ENCODE measurements around the gene PPP1R37.

PPP1R37 gene

GRCh38 chr19:45071545-45071938 lies 21.4 kb upstream of the PPP1R37 start:
- DNase-seq: no peak

DNA sequence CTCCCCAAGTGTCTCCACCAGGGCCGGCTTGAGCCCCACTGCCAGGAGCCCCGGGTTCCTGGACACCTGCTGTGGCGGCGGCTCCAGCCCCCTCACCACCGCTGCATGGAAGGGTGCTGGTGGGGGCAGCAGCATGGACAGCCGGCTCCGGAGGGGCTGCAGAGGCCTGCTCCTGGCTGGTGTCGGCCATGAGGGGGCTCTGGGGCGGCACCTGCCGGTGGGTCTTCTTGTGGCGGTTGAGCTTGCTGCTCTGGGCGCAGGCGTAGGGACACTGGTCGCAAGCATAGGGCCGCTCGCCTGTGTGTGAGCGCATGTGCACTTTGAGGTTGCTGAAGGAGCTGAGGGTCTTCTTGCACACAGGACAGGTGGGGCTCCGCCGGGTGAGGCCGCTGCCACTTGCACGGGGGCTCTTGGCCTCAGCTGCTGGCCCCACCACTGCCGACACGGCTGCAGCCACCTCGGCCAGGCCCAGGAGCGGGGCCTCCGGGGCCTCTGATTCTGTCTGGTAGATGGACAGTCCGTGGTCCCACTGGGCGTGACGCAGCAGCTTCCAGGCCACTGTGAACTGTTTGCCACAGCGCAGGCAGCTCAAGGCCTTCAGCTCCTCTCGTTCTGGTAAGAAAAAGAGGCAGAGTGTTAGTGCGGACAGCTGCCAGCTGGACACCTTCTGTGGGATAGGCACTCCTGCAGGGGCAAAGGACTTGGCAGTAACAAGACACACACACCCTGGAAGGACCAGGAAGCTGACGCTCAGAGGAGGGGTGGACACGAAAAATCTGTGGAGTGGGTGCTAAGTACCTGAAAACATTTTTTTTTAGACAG lies 20.8 kb upstream of the PPP1R37 start:
- no peak for DNase-seq

DNA sequence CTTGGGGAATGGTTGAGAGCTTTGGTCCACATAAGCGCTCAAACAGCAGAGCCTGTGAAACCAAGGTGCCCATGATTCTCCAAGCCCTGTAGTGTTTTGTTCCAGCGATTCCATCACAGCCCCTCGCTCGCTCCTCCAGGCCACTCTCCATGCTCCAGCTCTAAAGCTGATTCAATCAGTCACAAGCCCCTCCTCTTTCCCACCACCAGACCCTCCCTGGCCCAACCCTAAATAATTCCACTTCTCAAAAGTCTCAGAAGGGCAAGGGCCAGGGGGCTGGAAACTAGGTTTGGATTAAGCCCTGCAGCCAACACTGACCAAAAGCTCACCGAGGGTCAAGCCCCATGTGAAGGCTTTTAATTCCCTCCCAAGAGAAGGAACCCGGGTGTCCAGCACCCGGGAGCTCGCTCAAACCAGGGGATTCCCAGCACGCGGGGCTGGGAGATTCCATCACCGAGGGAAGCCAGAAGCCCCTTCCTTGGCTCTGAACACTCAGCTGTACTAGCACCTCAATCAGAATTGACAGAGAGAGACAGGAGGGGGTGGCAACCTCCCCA lies 18.2 kb upstream of the PPP1R37 start:
- DNase-seq: no peak

DNA sequence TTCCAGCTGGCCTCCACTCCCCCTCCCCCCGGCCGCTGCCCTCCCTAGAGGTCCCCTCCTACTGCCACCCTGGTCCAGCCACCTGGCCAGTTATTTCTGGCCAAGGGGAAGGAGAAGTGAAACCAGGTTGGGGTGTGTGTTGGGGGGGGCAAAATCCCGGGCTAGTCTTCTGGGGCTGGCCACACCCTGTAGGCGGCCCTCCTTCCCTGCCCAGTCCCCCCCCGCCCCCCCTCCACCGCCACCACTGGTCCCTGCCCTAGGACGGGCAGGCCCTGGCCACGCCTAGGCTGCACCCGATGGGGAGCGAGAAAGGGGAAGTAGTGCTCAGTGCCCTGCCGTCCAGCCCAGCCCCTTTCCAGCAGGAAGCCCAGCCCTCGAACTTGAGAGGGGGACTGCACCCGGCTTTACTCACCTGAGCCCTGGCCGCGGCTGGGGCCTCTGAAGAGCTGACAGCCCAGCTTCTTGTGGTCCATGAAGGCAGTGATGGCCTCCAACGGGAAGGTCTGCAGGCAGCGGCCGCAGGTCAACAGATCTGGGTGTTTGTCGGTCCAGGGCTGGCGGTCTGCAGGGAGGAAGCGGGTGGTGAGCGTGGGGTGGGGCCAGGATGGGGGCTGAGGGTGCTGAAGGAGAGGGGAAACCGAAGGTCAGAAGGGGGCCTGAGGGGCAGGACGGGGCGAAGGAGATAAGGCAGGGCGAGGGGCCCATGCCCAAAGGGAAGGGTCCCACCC lies 17.5 kb upstream of the PPP1R37 start:
- no peak for DNase-seq

DNA sequence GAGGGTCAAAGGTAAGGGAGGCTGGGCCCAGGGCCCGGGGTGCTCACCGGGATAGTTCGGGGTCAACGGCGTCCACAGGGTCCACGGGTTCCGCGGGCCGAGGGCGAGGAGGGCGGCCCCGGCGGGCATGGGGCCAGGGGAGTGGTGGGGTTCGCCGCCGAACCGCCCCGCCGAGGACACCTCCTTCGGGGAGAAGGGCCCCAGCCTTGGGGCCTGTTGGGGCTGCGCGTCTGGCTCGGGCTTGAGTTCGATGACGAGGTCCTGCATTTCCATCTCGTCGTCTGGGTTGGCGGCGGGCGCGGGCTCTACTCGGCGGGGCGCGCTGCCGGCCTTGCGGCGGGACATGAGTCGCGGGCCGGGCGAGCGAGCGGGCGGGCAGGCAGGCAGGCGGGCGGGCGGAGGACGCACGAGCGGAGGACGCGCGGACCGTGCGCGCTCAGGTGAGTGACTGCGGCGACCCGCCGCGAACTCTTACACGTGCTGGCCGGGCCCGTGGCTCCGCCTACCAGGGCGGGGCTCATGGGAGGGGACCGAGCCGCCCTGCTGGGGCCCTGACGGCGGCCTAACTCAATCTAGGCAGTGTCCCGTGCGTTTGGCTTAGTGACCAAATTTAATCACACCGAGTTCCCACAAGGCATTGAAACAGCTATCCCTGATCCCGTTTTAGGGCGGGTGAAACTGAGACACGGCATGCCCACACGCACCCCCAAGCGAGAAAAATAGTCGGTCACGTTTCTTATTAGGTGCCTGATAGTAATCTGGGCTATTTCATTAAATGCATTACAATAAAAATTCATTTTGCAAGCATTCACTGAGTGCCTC lies 16.7 kb upstream of the PPP1R37 start, which contains the start of gene ZNF296:
Gene ZNF296, minus strand, starts transcription at position 450 of the 822 bp plus-strand sequence. Its CDS starts 105 bp downstream, at position 345.
- peak; percentile 28 for DNase-seq

- no peak for DNase-seq
Observed at GRCh38 chr19:45076851-45077730, 15.9 kb upstream of the PPP1R37 start.

DNA sequence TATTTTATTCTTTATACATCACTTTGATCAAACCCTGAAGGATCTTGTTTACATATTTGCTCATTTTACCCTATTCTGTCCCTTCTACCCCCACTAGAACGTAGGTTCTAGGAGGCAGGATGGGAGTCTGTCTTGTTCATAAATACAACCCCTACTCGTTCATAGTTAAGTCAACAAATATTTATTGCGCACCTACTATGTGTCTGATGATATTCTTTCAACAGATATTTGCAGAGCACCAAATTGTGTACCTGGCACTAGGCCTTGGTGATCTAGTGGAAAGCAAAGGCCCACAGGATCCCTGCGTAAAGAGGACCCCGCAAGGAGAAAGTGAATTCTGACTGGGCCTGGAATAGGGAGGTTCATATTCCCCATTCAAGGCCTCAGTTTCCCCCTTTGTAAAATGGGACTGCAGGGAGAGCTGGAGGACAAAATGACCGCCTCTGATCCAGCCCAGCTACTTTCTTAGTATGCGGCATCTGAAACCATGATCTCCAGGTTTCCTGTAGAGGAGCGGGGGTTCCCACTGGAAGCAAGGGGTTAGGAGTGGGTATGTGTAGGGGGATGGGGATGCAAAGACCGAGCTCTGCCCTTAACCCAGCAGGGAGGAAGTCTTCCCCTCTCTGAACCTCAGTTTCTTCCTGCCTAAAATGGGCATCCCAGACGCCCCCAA lies 14.5 kb upstream of the PPP1R37 start:
- DNase-seq: no peak

DNA sequence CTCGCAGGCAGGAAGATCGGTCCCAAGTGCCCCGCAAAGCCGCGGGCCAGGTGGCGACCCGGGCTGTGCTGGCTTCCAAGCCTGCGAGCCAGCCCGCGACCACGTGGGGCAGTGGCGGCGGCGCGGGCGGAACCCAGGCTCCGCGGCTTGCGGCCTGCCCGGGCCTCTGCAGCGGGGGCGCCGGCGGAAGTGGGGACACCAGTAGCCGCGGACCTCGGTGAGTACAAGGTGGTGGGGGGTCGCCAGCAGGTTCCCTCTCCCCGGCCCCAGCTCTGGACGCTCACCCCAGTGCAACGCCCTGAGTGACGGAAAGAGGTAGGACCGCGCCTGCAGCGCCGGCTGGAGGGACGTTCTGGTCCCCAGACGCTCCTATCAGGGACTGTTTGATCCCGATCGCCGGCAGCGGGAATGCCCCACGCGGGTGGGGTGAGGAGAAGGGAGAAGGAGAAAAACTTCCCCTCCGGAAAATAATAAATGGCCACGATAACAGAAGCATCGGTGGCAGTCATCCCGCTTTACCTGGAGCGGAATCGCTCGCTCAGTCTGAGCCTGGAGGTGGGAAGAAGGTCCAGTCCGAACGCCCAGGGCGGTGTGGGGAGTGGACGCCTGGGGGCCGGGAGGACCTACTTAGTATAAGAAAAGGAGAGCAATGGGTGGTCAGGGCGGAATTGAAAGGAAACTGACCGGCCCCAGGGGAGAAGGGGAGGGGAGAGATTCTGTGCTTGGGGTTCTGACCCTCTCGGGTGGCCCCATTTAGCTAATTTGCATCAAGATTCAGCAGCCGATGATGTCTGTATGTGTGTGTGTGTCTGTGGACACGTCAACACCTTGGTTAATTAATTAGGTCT lies 13.7 kb upstream of the PPP1R37 start, which contains the start of gene GEMIN7:
Gene GEMIN7, plus strand, starts transcription at position 198 of the 848 bp plus-strand sequence. CDS start 10,855 bp downstream, outside the sequence.
- peak; percentile 31 for DNase-seq

GRCh38 chr19:45079911-45080370 lies 13.0 kb upstream of the PPP1R37 start:
- DNase-seq: no peak

GRCh38 chr19:45082170-45082569 lies 10.8 kb upstream of the PPP1R37 start:
- DNase-seq: no peak

DNA sequence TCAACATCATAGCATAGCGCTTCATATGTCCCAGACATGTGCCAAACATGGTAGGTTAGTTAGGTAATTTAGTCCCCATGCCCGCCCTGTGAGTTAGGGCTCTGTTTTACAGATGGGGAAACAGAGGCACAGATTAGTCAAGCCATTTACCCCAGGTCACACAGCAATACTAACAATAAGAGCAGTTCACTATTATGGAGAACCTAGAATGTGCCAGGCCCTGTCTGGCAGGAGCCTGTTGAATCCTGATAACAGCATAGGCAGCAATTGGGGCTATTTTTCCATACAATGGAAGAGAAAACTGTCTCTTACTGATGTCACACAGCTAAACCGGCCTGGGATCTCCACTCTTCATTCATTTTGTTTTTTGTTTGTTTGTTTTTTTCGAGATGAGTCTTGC lies 6.5 kb upstream of the PPP1R37 start:
- DNase-seq: no peak

DNA sequence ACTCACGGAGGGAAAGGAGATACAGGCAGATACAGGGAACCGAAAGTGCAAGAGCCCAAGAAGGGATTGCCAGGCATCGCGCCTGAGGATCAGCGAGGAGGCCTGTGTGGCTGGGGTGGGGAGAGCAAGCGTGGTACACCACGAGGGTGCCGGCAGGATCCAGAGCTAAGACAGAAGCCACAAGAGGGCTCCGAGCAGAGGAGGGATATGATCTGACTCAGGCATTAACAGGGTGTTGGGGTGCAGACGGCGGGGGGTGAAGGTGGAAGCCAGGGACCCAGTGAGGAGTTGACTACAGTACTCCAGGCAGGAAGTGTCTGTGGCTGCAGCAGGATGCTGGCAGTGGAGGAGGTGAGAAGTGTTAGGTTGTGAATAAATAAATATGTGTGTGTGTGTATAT lies 5.4 kb upstream of the PPP1R37 start:
- DNase-seq: no peak

DNA sequence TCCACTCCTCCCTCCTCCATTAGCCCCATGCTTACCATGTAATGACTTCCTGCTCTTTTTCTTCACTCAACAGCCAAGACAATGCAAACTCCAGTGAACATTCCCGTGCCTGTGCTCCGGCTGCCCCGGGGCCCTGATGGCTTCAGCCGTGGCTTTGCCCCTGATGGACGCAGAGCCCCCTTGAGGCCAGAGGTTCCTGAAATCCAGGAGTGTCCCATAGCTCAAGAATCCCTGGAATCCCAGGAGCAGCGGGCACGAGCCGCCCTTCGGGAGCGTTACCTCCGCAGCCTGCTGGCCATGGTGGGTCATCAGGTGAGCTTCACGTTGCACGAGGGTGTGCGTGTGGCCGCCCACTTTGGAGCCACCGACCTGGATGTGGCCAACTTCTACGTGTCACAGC lies 2.9 kb upstream of the PPP1R37 start:
- no peak for DNase-seq

- DNase-seq: no peak
Observed at GRCh38 chr19:45090606-45091005, 2.4 kb upstream of the PPP1R37 start.

GRCh38 chr19:45091031-45091923 lies 1.7 kb upstream of the PPP1R37 start:
- DNase-seq: peak; percentile 95

GRCh38 chr19:45094137-45094536 lies 1.2 kb downstream of the PPP1R37 start:
- DNase-seq: no peak

DNA sequence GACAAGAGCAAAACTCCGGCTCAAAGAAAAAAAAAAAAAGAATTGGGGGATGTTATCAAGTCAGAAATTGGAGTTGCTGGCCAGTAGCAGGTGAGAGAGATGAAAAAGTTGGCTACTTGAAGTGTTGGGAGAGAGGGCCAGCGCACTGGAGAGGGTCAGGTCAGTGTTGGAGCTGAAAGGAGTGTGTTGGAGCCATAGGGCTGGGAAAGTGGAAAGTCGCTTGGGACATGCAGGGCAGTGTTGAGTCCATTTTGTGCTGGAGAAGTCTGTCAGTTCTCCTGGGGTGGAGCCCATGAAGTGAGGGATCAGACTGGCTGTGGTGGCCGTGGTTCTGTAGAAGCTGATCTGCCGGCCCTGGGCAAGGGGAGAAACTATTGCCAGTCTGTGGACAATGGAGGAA lies 1.7 kb downstream of the PPP1R37 start:
- no peak for DNase-seq

- no peak for DNase-seq
Observed at GRCh38 chr19:45095496-45096413, 2.8 kb downstream of the PPP1R37 start.

Data from NCI-H2227 treated with DMSO at 0.1 percent for 48 hours (cell line).